ENCODE data around the gene STAG3. TPM values are rescaled to one million over a fixed set of nuclear protein-coding genes. Genes with fewer than 3 reads are reported as not detected.
A peak's percentile ranks its signal among the peaks of the same experiment; 100 is the strongest.
"Not testable (repeated sequence)": the region's sequence is repeated elsewhere in the genome, so short reads cannot be mapped to it uniquely, and the experiment has no call there.

STAG3 gene
- total RNA-seq, 1 experiment from 2014 or later = 5.2 TPM

DNA sequence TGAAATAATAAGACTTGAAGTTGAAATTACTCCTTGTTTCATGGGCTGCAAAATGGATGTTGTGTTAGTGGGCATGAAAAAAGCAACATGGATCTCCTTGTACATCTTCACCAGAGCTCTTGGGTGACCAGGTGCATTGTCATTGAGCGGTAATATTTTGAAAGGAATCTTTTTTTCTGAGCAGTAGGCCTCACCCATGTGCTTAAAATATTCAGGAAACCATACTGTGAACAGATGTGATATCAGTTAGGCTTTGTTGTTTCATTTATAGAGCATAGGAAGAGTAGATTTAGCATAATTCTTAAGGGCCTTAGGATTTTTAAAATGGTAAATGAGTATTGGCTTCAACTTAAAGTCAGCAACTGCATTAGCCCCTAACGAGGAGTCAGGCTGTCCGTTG is 15.3 kb downstream of the STAG3 start (continued):
- TF ChIP-seq, protein P1, sequence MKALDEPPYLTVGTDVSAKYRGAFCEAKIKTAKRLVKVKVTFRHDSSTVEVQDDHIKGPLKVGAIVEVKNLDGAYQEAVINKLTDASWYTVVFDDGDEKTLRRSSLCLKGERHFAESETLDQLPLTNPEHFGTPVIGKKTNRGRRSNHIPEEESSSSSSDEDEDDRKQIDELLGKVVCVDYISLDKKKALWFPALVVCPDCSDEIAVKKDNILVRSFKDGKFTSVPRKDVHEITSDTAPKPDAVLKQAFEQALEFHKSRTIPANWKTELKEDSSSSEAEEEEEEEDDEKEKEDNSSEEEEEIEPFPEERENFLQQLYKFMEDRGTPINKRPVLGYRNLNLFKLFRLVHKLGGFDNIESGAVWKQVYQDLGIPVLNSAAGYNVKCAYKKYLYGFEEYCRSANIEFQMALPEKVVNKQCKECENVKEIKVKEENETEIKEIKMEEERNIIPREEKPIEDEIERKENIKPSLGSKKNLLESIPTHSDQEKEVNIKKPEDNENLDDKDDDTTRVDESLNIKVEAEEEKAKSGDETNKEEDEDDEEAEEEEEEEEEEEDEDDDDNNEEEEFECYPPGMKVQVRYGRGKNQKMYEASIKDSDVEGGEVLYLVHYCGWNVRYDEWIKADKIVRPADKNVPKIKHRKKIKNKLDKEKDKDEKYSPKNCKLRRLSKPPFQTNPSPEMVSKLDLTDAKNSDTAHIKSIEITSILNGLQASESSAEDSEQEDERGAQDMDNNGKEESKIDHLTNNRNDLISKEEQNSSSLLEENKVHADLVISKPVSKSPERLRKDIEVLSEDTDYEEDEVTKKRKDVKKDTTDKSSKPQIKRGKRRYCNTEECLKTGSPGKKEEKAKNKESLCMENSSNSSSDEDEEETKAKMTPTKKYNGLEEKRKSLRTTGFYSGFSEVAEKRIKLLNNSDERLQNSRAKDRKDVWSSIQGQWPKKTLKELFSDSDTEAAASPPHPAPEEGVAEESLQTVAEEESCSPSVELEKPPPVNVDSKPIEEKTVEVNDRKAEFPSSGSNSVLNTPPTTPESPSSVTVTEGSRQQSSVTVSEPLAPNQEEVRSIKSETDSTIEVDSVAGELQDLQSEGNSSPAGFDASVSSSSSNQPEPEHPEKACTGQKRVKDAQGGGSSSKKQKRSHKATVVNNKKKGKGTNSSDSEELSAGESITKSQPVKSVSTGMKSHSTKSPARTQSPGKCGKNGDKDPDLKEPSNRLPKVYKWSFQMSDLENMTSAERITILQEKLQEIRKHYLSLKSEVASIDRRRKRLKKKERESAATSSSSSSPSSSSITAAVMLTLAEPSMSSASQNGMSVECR (CRISPR knock-in tag; IDR thresholded peaks at IDR 0.05; ENCODE audit: borderline replicate concordance) = no peak
- TF ChIP-seq ZNF232 (CRISPR knock-in tag; IDR thresholded peaks at IDR 0.05) (no peak), ATF1 (CRISPR knock-in tag; IDR thresholded peaks at IDR 0.05) (no peak), ZBTB21 (CRISPR knock-in tag; IDR thresholded peaks at IDR 0.05; ENCODE audit: borderline replicate concordance) (no peak), GTF2I (CRISPR knock-in tag; conservative IDR thresholded peaks at IDR 0.05) (no peak), ZNF263 (CRISPR knock-in tag; IDR thresholded peaks at IDR 0.05; ENCODE audit: low read depth) (no peak), IRF2 (CRISPR knock-in tag; IDR thresholded peaks at IDR 0.05; ENCODE audit: borderline replicate concordance, low read depth) (no peak)
- TF ChIP-seq, protein P2, sequence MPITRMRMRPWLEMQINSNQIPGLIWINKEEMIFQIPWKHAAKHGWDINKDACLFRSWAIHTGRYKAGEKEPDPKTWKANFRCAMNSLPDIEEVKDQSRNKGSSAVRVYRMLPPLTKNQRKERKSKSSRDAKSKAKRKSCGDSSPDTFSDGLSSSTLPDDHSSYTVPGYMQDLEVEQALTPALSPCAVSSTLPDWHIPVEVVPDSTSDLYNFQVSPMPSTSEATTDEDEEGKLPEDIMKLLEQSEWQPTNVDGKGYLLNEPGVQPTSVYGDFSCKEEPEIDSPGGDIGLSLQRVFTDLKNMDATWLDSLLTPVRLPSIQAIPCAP (CRISPR knock-in tag; IDR thresholded peaks at IDR 0.05) = no peak
- TF ChIP-seq, protein P3, sequence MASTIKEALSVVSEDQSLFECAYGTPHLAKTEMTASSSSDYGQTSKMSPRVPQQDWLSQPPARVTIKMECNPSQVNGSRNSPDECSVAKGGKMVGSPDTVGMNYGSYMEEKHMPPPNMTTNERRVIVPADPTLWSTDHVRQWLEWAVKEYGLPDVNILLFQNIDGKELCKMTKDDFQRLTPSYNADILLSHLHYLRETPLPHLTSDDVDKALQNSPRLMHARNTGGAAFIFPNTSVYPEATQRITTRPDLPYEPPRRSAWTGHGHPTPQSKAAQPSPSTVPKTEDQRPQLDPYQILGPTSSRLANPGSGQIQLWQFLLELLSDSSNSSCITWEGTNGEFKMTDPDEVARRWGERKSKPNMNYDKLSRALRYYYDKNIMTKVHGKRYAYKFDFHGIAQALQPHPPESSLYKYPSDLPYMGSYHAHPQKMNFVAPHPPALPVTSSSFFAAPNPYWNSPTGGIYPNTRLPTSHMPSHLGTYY (CRISPR knock-in tag; IDR thresholded peaks at IDR 0.05) = no peak

DNA sequence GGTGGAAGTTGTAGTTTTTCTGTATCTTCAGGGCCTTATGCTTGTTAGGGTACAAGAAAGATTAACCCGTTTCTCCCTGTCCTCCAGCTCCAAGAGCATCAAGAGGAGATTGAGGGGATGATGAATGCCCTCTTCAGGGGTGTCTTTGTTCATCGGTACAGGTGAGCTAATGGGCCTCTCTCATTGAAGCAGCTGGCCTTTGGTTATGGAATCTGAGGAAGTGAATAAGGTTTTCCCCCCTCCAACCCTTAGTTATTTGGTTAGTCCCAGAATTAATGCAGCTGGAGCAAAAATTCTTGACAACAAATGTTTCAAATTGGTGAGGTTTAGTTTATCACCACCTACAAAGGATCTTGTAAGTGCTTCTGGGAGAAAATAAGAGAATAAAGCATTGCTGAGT is 17.5 kb downstream of the STAG3 start:
- ChIA-PET CTCF (interaction anchor here (0.7 kb wide), 1 partner anchor 63 kb away, joined by 3 read pairs; no protein-coding TSS in a partner anchor), POLR2A (interaction anchor here (0.6 kb wide), 1 partner anchor 248 kb away, joined by 3 read pairs; no protein-coding TSS in a partner anchor)
- no peaks in the 10 kb centered on the region for H3K9me3 Mint-ChIP-seq
- ATAC-seq = peak; percentile 26; the same call in 1 of the 2 replicates
- H3K27me3 Mint-ChIP-seq (ENCODE audit: low read depth) = peaks cover 36% of the 10 kb centered on the region
- H3K27ac Mint-ChIP-seq = no peak overlapping the region
- H3K36me3 Mint-ChIP-seq = no peaks in the 10 kb centered on the region
- no peak overlapping the region for H3K4me3 Mint-ChIP-seq
- no peak for TF ChIP-seq ZNF138 (CRISPR knock-in tag; conservative IDR thresholded peaks at IDR 0.05)
- TF ChIP-seq FOXK1 (CRISPR knock-in tag; IDR thresholded peaks at IDR 0.05) = no peak
- TF ChIP-seq, protein P4, sequence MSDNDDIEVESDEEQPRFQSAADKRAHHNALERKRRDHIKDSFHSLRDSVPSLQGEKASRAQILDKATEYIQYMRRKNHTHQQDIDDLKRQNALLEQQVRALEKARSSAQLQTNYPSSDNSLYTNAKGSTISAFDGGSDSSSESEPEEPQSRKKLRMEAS (CRISPR knock-in tag; IDR thresholded peaks at IDR 0.05) = no peak
- TF ChIP-seq, protein P5, sequence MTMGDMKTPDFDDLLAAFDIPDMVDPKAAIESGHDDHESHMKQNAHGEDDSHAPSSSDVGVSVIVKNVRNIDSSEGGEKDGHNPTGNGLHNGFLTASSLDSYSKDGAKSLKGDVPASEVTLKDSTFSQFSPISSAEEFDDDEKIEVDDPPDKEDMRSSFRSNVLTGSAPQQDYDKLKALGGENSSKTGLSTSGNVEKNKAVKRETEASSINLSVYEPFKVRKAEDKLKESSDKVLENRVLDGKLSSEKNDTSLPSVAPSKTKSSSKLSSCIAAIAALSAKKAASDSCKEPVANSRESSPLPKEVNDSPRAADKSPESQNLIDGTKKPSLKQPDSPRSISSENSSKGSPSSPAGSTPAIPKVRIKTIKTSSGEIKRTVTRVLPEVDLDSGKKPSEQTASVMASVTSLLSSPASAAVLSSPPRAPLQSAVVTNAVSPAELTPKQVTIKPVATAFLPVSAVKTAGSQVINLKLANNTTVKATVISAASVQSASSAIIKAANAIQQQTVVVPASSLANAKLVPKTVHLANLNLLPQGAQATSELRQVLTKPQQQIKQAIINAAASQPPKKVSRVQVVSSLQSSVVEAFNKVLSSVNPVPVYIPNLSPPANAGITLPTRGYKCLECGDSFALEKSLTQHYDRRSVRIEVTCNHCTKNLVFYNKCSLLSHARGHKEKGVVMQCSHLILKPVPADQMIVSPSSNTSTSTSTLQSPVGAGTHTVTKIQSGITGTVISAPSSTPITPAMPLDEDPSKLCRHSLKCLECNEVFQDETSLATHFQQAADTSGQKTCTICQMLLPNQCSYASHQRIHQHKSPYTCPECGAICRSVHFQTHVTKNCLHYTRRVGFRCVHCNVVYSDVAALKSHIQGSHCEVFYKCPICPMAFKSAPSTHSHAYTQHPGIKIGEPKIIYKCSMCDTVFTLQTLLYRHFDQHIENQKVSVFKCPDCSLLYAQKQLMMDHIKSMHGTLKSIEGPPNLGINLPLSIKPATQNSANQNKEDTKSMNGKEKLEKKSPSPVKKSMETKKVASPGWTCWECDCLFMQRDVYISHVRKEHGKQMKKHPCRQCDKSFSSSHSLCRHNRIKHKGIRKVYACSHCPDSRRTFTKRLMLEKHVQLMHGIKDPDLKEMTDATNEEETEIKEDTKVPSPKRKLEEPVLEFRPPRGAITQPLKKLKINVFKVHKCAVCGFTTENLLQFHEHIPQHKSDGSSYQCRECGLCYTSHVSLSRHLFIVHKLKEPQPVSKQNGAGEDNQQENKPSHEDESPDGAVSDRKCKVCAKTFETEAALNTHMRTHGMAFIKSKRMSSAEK (CRISPR knock-in tag; IDR thresholded peaks at IDR 0.05; ENCODE audit: borderline replicate concordance) = no peak
- no peak for DNase-seq (ENCODE audit: low spot score)
- H3K4me1 Mint-ChIP-seq = no peaks in the 10 kb centered on the region; the same call in 1 of the 2 replicates

DNA sequence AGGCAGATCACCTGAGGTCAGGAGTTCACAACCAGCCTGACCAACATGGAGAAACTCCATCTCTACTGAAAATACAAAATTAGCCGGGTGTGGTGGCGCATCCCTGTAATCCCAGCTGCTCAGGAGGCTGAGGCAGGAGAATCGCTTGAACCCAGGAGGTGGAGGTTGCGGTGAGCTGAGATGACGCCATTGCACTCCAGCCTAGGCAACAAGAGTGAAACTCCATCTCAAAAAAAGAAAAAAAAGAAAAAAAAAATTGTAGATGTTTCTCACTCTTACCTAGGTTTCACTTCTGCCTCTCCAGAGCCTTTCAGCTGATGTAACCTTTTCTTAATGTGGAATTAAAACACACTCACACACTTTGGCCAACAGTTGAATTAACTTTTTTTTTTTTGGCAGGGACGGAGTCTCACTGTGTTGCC is 18.2 kb downstream of the STAG3 start:
- H3K27me3 Mint-ChIP-seq (ENCODE audit: low read depth) = peaks cover 42% of the 10 kb centered on the region
- POLR2A ChIA-PET; H3K36me3 Mint-ChIP-seq; CTCF ChIA-PET; H3K9me3 Mint-ChIP-seq; ATAC-seq; H3K27ac Mint-ChIP-seq; H3K4me3 Mint-ChIP-seq; DNase-seq (ENCODE audit: low spot score); H3K4me1 Mint-ChIP-seq: not testable (repeated sequence)
